GM21528 (cell line): ENCODE results near the gene POLR2L.

Experiments used
- ATAC-seq: cut with Tn5 transposase; IDR thresholded peaks from one replicate; pipeline ENCODE4 v1.9.1; 2021; ENCODE audit warnings: mild to moderate bottlenecking, moderate library complexity; ENCODE audit not compliant: unreplicated experiment, low FRiP score

POLR2L gene

DNA sequence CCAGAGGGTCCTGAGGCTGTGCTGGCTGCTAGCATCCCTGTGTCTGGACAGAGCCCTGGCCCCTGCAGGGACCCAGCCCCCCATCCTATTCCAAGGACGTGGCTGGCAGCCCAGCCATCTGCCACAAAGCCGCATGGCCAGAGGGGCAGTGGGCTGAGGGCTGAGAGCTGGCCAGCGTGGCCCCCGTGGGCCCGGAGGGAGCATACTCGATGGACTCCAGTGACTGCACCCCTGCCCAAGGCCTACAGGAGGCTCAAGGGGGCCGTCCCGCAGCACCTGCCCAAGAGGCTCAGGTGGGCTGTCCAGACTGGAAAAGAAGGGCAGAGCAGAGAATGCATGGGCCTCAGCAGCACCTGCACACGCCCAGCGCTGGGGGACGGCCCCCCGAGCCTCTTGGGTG is 13.5 kb upstream of the POLR2L start:
- ATAC-seq: no peak

DNA sequence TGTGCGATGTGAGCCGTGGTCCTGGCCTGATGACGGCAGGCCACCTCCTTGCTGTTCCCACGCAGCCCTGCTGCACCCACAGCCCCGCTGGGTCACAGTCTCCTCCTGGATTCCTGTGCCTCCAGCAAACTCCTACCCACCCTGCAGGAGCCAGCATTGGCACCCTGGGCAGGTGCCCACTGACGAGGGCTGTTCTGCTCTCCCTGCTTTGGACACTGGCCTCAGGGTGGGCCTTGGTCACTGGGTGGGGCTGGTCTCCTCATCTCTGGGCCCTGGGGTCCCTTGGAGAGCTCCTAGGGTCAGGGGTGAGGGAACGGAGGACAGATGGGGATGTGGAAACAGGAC is 13.0 kb upstream of the POLR2L start:
- no peak for ATAC-seq

DNA sequence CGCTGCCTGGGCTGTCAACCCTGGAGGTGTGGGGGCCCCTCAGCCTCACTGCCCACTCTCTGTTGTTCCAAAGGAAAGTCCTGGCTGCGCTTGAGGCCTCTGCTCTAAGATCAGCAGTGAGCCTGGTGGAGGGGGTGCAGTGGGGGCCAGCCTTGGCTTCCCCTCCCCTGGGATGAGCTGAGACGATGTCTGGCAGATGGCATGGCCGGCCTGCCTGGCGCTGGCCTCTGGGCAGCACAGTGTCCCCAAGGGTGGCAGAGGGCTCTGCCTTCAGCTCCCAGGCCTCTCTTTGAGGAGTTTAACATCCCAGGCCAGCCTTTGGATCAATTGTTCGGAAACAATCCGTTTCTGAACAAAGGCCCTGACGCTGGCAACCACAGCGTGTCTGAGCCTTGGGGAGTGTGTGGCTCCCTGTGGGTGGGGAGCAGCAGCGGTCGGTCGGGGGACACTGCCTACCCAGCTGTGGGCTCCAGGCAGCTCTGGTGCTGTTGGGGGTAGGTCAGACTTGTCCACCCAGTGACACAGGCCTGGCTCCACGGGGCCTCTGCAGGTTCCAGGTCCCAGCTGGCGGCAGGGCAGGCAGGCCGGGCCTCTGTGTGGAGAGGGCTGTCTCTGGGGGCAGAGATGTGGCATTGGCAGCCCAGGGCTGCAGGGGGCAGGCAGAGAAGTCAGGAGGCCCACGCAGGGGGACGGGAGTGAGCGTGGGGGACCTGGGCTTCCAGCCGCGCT is 12.4 kb upstream of the POLR2L start:
- no peak for ATAC-seq

DNA sequence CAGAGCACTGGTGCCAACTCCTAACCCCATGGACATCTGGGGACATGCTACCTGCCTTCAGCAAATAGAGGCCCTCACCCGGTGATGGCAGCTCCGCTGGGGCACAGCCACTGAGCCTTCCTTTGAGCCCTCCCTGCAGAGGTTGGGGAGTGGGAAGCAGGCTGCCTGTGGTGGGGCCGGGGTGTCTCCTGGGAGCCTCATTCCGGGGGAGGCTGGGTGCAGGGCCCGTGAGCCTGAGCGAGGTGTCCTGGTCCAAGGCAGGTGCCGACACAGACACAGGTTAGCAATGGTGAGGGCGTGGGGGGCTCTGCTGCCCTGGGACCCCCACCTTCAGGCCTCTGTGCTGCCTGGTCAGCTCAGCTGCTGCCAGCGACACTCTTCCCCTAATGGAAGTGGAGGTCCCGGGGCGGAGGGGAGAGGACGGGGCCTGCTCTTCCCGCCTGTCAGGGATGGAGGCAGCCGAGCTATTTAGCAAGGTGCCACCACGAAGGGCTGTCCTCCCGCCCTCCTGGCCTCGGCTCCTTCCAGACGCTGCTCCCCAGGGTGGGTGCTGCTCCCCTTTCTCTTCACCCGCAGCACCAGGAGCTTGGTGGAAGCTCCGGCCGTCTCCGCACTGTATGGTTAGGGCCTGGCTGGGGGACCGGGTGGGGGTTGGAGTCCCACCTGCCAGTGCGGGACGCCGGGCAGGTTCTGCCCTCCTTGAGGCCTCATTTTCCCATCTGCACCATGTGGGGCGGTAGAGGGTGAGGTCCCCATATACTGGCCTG is 11.5 kb upstream of the POLR2L start:
- ATAC-seq: no peak

DNA sequence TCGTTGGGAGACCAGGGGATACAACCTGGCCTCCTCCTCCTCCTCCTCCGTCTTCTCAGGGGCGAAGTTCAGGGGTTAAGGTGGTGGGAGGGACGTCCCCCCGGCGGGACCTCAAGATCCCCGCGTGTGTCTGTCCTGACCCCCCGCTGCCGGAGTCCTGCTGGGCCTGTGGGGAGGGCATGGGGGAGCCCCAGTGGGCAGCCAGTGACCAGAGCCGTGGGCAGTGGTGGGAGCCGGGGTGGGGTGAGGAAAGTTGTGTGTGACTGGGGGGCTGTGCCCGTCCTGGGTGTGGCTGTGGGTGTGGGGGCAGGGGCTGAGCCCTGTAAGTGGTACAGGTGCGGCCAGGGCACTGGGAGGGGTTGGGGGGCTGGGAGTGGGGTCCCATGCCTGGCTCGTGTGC is 10.4 kb upstream of the POLR2L start:
- ATAC-seq: no peak

DNA sequence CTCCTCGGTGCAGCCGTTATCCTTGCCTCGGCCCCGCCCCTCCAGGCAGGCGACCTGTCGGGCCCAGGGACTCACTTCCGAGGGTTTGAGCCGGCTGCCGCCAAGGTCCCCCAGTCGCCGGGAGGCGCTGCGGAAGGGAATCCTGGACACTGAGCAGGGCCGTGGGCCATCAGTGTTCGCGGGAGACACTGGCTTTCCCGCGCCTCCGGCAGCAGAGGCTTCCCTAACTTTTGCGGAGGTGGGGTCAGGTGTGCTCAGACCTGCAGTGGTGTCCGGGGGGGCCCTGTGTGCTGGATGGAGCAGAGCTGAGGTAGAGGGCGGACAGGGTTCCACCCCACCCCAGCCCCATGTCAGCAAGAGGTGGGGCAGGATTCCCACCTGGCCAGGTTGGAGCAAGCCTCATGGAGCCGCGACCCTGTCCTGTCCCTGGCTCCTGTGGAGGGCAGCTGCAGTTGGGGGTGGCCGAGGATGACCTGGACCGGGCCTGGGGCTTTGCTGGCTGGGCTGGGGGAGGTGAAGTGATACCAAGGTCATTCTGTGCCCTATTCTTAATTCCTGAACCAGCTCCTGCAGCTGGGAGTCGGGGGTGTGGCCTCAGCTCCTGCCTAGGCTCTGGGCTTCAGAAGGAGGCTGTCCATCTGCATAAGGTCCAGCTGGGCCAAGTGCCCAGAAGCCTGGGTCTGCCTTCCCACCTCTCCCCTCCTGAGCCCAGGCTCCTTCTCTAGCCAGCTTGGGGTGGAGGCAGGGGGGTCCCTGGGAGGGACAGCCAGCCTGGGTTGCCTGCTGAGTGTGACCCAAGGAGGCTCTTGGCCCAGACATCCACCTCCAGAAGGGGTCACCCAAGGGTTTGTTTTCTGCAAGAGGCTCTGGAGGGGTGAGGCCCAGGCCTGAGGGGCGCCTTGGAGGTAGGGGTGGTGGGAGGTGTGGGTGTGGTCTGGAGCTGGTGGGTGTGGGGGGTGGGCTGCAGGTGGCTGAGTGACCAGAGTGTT is 8.7 kb upstream of the POLR2L start:
- no peak for ATAC-seq

DNA sequence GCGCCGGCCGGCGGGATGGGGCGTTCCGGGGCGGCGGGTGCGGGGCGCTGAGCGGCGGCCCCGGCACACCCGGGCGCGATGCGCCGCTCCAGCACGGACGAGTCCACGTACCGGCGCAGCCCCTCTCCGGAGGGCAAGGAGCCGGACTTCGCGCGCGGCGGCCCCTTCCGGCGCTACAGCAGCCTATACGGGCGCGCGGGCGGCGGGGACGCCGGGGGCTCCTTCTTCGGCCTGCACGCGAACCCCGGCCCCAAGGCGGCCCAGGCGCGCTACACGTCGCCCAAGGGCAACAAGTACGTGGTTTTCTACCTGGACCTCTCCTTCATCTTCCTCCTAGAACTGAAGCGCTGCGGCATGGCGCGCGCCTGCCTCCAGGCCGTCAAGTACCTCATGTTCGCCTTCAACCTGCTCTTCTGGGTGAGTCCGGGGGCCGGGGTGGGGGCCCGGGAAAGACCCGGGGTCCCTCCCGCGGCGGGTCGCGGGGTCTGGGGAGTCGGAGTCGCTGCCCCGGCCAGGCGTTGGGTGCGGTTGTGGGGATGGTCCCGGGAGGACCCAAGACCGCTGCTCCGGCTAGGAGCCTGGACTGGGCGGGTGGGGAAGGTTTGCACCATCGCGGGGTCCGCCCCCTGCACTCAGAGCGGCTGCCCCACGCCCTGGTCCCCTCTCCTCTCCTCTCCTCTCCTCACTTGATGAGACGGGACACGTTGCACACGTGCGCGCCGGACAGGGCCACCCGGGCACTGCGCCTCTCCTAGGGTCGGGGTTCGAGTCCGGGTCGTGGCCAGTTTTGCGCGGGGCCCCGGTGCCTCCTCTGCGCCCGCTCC is 7.8 kb upstream of the POLR2L start:
- no peak for ATAC-seq

DNA sequence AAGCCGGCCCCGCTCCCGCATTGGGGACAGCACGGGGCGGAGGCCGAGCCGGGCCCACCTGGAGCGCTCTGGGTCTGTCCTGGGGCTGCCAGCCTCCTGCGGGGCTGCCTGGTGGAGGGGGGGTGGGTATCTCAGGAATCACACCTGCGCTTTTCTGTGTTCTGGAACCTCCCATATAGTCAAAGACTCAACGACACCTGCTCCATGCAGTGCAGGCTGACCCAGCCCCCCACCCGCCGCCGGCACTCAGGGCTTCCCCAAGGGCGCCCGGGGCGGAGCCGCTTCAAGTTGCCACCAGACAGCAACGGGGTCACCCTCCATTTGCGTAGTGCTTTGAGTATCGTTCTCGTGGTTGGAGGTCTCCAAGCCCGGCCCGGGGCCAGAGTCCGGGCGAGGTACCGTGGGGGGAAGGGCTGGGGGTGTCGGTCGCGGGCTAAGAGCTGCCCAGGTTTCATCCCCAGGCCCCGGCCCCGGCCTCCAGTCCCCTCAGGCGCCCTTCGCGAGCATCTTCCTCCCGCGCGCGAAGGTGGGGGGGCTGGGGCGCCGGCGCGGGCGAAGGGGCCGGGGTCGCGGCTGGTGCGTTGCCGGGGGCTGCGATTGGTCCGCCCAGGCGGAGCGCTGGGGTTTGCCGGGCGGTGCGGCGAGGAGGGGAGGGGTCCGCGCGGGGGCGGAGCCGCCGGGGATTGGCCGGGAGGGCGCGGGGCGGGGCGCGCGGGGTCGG is 6.9 kb upstream of the POLR2L start:
- no peak for ATAC-seq

DNA sequence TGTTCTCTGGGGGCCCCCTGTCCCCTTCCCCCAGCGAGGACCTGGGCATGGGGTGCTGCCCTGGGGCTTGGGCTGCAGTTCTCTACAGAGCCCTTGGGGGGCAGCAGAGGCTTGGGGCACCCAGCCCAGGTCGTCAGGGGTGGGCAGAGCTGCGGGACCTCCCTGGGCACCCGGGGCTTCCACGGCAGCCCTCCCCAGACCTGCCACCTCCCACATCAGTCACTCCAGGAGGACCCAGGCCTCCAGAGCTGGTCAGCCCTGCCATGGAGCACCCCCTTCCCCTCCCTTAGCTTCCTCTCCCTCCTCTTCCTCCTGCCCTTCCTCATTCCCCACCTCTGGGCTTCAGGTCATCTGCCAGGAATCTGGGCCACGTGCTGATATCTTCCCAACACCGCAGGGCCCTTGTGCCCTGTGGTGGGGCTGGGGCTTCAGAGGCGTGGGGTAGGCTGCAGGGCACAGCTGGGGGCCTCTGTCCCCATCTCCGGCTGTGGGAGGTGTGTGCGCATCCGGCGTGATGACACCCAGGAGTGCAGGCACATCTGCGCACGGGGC is 6.1 kb upstream of the POLR2L start:
- no peak for ATAC-seq

DNA sequence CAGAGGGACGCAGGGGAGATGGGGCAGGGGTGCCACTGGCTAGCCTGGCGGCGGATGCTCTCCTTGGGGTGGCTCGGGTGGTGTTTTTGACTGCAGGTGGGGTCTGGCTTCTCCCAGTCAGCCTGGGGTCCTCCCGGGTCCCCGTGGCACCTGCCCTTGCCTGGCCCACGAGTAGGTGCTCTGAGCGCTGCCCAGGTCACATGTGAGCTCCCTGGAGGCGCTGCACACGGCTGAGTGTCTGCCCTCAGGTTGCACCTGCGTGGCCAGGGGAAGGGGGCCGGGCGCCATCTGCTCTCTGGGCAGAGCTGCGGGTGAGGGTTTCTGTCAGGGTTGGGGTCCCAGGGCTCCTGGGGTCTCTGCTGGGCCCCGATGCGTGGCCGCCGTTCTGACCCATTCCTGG is 5.5 kb upstream of the POLR2L start:
- ATAC-seq: no peak

DNA sequence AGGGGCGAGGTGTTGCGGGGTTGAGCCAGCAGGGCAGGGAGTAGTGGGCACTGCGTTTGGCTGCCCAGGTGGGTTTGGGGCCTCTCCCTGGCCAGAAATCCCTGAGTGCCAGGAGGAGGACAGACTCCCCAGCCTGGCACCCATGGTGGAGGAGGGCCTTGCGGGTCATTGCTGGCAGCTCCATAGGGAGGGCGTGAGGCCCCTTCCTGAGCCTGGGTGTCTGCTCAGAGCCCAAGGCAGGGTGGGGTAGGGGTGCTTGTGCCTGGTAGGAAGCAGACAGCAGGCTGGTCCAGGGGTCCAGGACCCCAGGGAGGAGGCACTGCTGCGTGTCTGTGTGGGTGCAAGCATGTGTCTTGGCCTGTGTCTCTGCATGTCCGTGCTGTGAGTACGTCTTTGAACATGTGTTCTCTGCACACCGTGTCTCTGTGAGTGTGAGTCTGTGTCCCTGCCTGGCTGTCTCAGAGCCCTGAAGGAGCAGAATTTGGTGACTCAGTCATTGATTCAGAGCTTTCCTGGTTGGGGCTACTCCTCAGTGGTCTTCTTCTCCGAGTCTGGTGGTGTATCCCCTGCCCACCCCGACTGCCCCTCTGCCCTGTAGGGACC is 4.3 kb upstream of the POLR2L start:
- ATAC-seq: no peak

DNA sequence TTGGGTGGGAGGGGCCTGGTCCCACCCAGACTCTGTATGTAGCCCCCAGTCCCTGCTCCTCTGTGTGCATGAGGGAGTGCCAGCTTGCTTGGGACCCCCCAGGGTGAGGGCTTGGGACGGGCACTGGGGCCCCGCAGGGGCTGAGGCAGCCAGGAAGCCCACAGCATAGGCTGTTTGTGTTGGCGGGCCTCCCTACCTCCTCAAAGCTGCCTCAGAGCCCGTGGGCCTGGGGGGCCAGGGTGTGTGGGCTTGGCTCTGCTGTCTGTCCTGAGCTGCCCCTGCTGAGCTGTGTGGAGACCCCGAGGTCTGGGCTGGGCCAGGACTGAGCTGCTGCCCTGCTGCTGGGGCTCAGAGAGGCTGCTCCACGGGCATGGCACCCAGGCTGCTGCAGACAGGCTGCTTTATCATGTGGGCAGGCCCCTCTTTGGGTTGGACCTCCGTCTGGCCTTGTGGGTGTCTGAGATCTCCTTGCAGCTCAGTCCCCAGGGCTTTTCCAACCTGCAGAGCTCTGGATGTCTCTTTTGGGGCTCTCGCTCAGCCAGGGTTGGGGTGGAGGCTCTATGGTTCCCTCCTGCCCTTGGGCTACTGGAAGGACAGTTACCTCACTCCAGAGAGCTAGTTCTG is 3.7 kb upstream of the POLR2L start:
- no peak for ATAC-seq

DNA sequence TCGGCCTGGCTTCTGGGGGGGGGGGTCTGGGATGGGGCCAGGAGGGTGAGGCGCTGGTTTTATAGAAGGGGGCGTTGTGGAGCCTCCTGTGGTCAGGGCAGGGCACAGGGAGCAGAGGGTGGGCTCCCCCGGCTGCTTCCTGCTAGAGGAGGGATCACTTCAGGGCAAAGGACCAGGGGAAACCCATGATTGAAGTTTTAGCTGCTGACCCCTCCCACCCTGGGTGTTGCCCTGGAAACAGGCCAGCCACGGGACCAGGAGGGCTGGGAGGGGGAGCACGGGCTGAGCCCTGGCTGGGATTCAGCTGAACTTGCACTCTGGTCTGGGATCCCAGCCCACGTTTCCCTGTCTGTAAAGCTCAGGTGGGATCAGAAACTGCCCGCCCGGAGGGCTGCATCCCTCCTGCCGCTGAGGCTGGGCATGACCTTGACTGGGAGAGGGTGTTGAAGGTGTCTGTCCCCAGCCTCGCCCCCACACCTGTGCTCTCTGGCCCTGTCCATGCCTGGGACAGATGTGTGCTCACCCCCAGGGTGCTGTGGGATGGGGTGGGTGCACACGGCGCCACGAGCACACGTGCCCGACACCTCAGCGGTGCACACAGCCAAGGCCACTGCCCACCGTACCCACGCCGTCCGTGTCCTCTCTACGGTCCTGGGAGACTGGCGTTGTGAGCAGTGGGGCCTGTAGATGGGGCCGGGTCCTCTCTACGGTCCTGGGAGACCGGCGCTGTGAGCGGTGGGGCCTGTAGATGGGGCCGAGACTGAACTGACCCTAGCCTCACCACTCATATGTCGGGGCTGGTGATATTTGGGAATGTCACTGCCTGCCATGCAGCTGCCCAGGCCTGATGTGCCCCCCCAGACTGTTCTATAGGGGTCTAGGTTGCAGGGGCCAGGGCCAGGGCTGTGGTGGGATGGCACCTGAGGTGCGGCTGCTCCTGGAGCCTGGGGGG is 2.6 kb upstream of the POLR2L start:
- ATAC-seq: no peak

DNA sequence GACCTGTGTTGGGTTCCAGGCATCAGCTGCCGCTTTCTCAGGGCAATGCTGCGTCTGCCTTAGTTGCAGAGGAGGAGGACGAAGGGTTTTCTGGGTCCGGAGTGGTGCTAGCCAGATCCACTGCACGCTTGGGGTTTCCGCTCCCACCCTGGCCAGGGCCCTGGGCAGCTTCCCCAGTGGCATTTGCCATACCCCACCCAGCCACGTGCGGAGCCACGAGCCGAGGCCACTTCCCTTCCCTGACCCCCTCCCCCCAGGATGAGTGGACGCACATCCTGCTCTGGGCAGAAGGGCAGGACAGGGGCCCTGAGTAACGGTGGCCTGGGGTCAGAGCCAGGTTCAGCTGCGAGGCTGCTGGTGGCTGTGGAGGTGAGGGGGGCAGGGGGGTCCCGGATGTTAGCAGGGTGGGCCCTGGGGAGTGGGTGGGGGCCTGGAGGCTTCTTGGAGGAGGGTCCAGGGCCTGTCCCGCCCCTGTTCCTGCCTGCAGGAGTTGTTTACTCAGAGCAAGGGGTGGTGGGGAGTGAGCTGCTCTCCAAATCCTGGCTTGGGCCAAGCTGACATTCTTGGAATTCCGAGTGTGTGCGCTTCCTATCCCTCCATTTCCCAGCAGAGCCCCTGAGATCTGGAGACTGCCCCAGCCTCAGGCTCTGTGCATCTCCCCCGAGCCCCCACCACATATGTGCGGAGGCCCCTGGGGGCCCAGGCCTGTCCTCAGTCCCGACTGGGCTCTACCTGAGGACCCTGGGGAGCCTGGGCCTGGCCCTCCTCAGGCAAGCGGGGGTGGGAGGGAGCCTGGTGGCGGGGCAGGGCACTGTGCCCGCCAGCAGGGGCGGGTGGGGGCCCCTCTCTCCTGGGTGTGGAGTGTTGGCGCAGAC is 1.7 kb upstream of the POLR2L start:
- ATAC-seq: no peak

DNA sequence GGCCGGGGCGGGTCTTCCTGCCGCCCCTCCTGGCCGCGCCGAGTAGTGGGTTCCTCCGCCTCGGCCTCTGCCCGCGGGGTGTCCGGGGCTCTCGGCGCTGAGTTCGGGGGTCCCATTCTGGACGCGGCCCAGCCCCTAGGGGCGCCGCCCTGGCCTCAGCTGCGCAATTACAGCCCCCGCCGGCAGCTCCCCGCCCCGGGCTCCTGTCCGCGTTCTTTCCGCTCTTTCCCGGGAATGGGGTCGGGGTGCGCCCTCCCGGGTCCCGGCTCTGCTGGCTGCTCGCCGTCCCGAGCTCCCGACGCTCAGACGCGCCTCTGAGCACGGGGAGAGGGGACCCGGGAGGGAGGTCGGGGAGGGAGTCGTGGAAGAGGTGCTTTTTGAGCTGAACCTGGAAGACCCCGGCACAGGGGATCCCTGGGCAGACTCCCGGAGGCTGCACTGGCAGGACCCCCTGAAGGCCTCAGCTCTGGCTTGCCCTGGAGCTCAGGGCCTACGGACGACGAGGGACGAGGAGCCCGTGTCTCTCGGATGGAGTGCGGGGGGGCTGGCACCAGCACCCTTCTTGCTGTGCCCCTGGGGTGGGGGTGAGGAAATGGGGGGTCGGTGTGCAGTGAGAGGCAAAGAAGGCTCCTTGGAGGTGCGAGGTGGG is 881 bp upstream of the POLR2L start:
- ATAC-seq: peak; percentile 1

DNA sequence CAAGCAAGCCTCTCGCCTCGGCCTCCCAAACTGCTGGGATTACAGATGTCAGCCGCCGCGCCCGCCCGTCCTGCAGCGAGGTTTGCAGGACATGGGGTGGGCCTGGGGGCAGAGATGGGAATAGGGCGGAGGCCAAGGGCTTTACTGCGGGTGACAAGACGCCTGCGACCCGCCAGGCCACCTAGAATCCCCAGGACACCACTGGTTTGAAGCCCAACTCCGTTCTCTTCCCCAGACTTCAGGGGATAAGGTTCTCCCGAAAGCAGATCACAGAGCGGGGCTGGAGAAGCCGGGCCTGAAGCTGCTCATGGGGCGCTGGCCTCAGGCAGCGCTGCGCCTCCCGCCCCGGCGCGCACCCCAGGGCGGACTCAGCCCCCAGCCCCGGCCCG is 354 bp downstream of the POLR2L start:
- peak; percentile 30 for ATAC-seq
